HG03196 (cell line): Measurements from ENCODE around the gene DSG4.

ENCODE experiments used
- ATAC-seq: cut with Tn5 transposase; IDR thresholded peaks from one replicate; pipeline ENCODE4 v1.9.1; 2021; ENCODE audit not compliant: unreplicated experiment

The DSG4 gene

GRCh38 chr18:31446854-31447253 is 70.3 kb downstream of the DSG4 start:
- no peak for ATAC-seq

GRCh38 chr18:31447530-31448191 is 71.1 kb downstream of the DSG4 start, which contains the start of gene DSG3:
Gene DSG3 (plus strand): TSS chr18:31447741. CDS start chr18:31447878, 137 bp downstream.
- ATAC-seq = no peak

GRCh38 chr18:31450409-31450808 is 73.8 kb downstream of the DSG4 start:
- ATAC-seq = no peak

- ATAC-seq = no peak
Observed at GRCh38 chr18:31451625-31452024, 75.0 kb downstream of the DSG4 start.

- ATAC-seq = no peak
Observed at GRCh38 chr18:31454066-31454708, 77.6 kb downstream of the DSG4 start.
